GM12878 (cell line): ENCODE results near the gene DAPK2. TPM values are rescaled to one million over a fixed set of nuclear protein-coding genes. Genes with fewer than 3 reads are reported as not detected.

Source experiments
- ATAC-seq: fragments of 200-7000 bp; cut with Tn5 transposase; 3 replicates; pipeline ENCODE4 v1.9.1; 2020; ENCODE audit warnings: mild to moderate bottlenecking, moderate library complexity
- BruUV-seq: library from RNA; stranded (reverse); fragments of 400-500 nt; replicated peaks from 2 replicates; lab custom pipeline; 2021; lab: Mats Ljungman, UMichigan
- CTCF ChIA-PET: fragments of 300-600 bp; sonication (Branson Sonifier 250); formaldehyde crosslinking; extraction: SDS; loops from one replicate; lab custom pipeline; 2021; ENCODE audit warnings: inconsistent platforms; lab: Yijun Ruan, JAX
- POLR2A ChIA-PET: fragments of 350-600 bp; formaldehyde crosslinking; extraction: SDS; loops from one replicate; lab custom pipeline; 2021; ENCODE audit warnings: inconsistent platforms; lab: Charles Lee
- RAD21 ChIA-PET: fragments of 300-600 bp; sonication (Branson Sonifier 250); formaldehyde crosslinking; loops from one replicate; lab custom pipeline; 2023; ENCODE audit warnings: antibody characterized with exemption; ENCODE audit not compliant: unreplicated experiment; lab: Charles Lee
- SMC1A ChIA-PET: fragments of 300-600 bp; sonication (Branson Sonifier 250); formaldehyde crosslinking; loops from one replicate; lab custom pipeline; 2023; ENCODE audit not compliant: unreplicated experiment, uncharacterized antibody; lab: Charles Lee
- DNase-seq: peaks from one replicate; pipeline ENCODE4 v3.0.0-alpha.2; 2011; ENCODE audit warnings: low read depth, low spot score
- FAIRE-seq: peaks from 3 replicates; lab custom pipeline; 2011; peaks lifted over from hg19 to GRCh38; lab: Jason Lieb, UNC
- H2AFZ ChIP-seq: 2 replicates; pipeline ENCODE4 v1.6.0; 2011; ENCODE audit warnings: low read depth, low read length, control low read depth; ENCODE audit not compliant: control insufficient read depth
- H3K27ac ChIP-seq: 2 replicates; pipeline ENCODE4 v1.5.1; 2011; ENCODE audit warnings: control low read depth; ENCODE audit not compliant: control insufficient read depth, insufficient read depth
- H3K27me3 ChIP-seq, 2 experiments: replicated peaks in 1 of 2; 2 replicates each; pipeline versions ENCODE4 v1.6.0 to v1.6.1; 2011; ENCODE audit warnings: low read length in 1 of 2; ENCODE audit not compliant: control insufficient read depth in 2 of 2, insufficient read depth in 2 of 2
- H3K36me3 ChIP-seq, 2 experiments: 2 replicates each; pipeline ENCODE4 v1.5.1; 2011; ENCODE audit warnings: low read length in 1 of 2; ENCODE audit not compliant: control insufficient read depth in 2 of 2, insufficient read depth in 2 of 2
- H3K4me1 ChIP-seq: 2 replicates; pipeline ENCODE4 v1.6.1; 2011; ENCODE audit warnings: mild to moderate bottlenecking, low read length, moderate library complexity, mixed read lengths; ENCODE audit not compliant: control insufficient read depth, insufficient read depth
- H3K4me2 ChIP-seq: 2 replicates; pipeline ENCODE4 v1.6.0; 2011; ENCODE audit warnings: control low read depth; ENCODE audit not compliant: control insufficient read depth, insufficient read depth
- H3K4me3 ChIP-seq: fragments of 200-600 bp; sonication (generic); 2 replicates; pipeline ENCODE4 v1.5.1; 2016
- H3K79me2 ChIP-seq: 2 replicates; pipeline ENCODE4 v1.6.0; 2011; ENCODE audit warnings: low read length; ENCODE audit not compliant: control insufficient read depth, insufficient read depth
- H3K9ac ChIP-seq: 2 replicates; pipeline ENCODE4 v1.8.0; 2011; ENCODE audit warnings: low read length, control low read depth, mixed read lengths; ENCODE audit not compliant: control insufficient read depth, insufficient read depth
- H3K9me3 ChIP-seq: replicated peaks from 3 replicates; pipeline ENCODE4 v1.5.1; 2011; ENCODE audit warnings: mild to moderate bottlenecking, low read length; ENCODE audit not compliant: control insufficient read depth, insufficient read depth
- H4K20me1 ChIP-seq: 2 replicates; pipeline ENCODE4 v1.6.0; 2011; ENCODE audit not compliant: control insufficient read depth, insufficient read depth
- FOXM1 ChIP-seq: IDR thresholded peaks from 2 replicates; pipeline ENCODE4 v1.6.1; 2012; ENCODE audit warnings: low read depth, mild to moderate bottlenecking, inconsistent platforms, low read length, moderate library complexity
- SMC3 ChIP-seq: IDR thresholded peaks from 2 replicates; pipeline ENCODE4 v1.6.1; 2011; ENCODE audit warnings: low read length, improper control_type of control experiment, borderline replicate concordance
- ZBED1 ChIP-seq: IDR thresholded peaks from 2 replicates; pipeline ENCODE4 v1.6.1; 2016; ENCODE audit warnings: borderline replicate concordance
- ZBTB4 ChIP-seq: fragments of 450-650 bp; formaldehyde crosslinking; IDR thresholded peaks from 2 replicates; pipeline ENCODE4 v1.4.0; 2022; ENCODE audit warnings: mild to moderate bottlenecking, moderate library complexity
- WGBS: methylation state at CpG from one replicate; pipeline ENCODE4 v1.1.6; 2016; ENCODE audit warnings: low lambda C conversion rate; ENCODE audit not compliant: insufficient replicate concordance, insufficient coverage; ENCODE audit errors: missing lambda C conversion rate; 5-methylcytosine and 5-hydroxymethylcytosine counted together
- in situ Hi-C: fragments of 300-500 bp; cut with MboI; formaldehyde crosslinking; loops from 9 replicates; pipeline ENCODE4 v1.14.3; 2018; ENCODE audit warnings: mixed read lengths
- intact Hi-C: fragments of 100-400 bp; cut with micrococcal nuclease; formaldehyde crosslinking; loops from one replicate; pipeline ENCODE4 v1.14.2; 2022; ENCODE audit not compliant: unreplicated experiment
- polyA plus RNA-seq, 11 experiments: library from polyadenylated mRNA; depleted of rRNA in 4 of 11; unstranded in 6 of 11; stranded (reverse) in 5 of 11; fragments of >200 nt; fragmentation: Nextera tagmentation in 4 of 11; fragmentation: Illumina TruSeq in 1 of 11; extraction: Ambion mirVana in 4 of 11; extraction: Trizol in 1 of 11; gene quantifications; 1 replicate in 1 of 11; 2 replicates in 10 of 11; pipeline versions ENCODE4 v1.2.1 to v1.2.3, GENCODE V29; 2011 to 2016; ENCODE audit warnings: inconsistent platforms in 2 of 11, missing spikeins in 2 of 11, low read depth in 1 of 11
- total RNA-seq, 4 experiments: library from RNA; depleted of rRNA in 3 of 4; stranded (reverse); fragments of >200 nt in 3 of 4; fragmentation: Illumina TruSeq in 1 of 4; extraction: Trizol in 1 of 4; gene quantifications; 2 replicates each; pipeline versions ENCODE4 v1.2.1 to v1.2.3, GENCODE V29; 2013 to 2021
- TF ChIP-seq, protein P1 (sequence below): fragments of 450-650 bp; IDR thresholded peaks from 2 replicates; pipeline ENCODE4 v1.6.1; 2017; ENCODE audit warnings: mild to moderate bottlenecking, moderate library complexity
- TF ChIP-seq, protein P2 (sequence below): fragments of 450-650 bp; IDR thresholded peaks from 2 replicates; pipeline ENCODE4 v1.6.1; 2018; ENCODE audit warnings: mild to moderate bottlenecking, low read depth, moderate library complexity; ENCODE audit not compliant: partially characterized antibody
- TF ChIP-seq, protein P3 (sequence below), 3 experiments: IDR thresholded peaks in 2 of 3; conservative IDR thresholded peaks in 1 of 3; 2 replicates each; pipeline ENCODE4 v1.5.1; 2011; ENCODE audit warnings: low read depth in 3 of 3, low read length in 3 of 3, mild to moderate bottlenecking in 3 of 3, control low read depth in 2 of 3, moderate library complexity in 2 of 3, inconsistent platforms in 1 of 3, mixed read lengths in 1 of 3; ENCODE audit not compliant: control insufficient read depth in 2 of 3, insufficient read depth in 1 of 3; ENCODE audit errors: extremely low read depth in 1 of 3
- TF ChIP-seq, protein P4 (sequence below): IDR thresholded peaks from 2 replicates; pipeline ENCODE4 v1.6.1; 2011; ENCODE audit warnings: low read depth, low read length, improper control_type of control experiment, borderline replicate concordance

The DAPK2 gene
- total and polyA plus RNA-seq, 10 of the 15 experiments (the other 5 are each of a cell fraction or from before 2014, with no cell fraction given): 0.69 to 8.4 (median 4.1) TPM

GRCh38 chr15:63998489-63998888 is 47.8 kb downstream of the DAPK2 start:
- H3K9ac ChIP-seq: no peak overlapping the region
- peaks cover 30% of the 10 kb centered on the region for H3K4me1 ChIP-seq
- in situ Hi-C loops (no loop called here), intact Hi-C loops (no loop called here)
- H4K20me1 ChIP-seq: no peaks in the 10 kb centered on the region
- RAD21 ChIA-PET: interaction anchor here (1.0 to 2.7 kb wide), 4 partner anchors 10 to 69 kb away, joined by 3 to 7 read pairs (median 6); no protein-coding TSS in a partner anchor
- POLR2A ChIA-PET: interaction anchor here (1.3 kb wide), 1 partner anchor 11 kb away, joined by 5 read pairs; no protein-coding TSS in a partner anchor
- CTCF ChIA-PET: interaction anchor here (1.1 to 2.0 kb wide), 4 partner anchors 11 to 69 kb away, joined by 3 to 5 read pairs (median 5); no protein-coding TSS in a partner anchor
- DNase-seq (no peak), FAIRE-seq (no peak), ATAC-seq (peak; percentile 88)
- H3K27me3 ChIP-seq: no peaks in the 10 kb centered on the region
- SMC1A ChIA-PET: interaction anchor here (0.8 to 3.6 kb wide), 5 partner anchors 11 to 247 kb away, joined by 3 to 17 read pairs (median 4); no protein-coding TSS in a partner anchor
- no TSS peak for BruUV-seq
- no peaks in the 10 kb centered on the region for H3K9me3 ChIP-seq
- WGBS: 28% methylated on average over 8 of the region's 8 CpGs
- H3K27ac ChIP-seq: peak overlapping the region; percentile 40; the same call in 1 of the 2 replicates
- H3K4me2 ChIP-seq: peak overlapping the region; percentile 34; the same call in 1 of the 2 replicates
- H3K36me3 ChIP-seq: 0 out of 4 replicates have a peak, but pooled peaks cover 0 to 2% of the 10 kb centered on the region in 2 experiments
- peak overlapping the region; percentile 36; the same call in 1 of the 2 replicates for H2AFZ ChIP-seq
- no peak overlapping the region for H3K4me3 ChIP-seq
- no peaks in the 10 kb centered on the region; the same call in 1 of the 2 replicates for H3K79me2 ChIP-seq
- no peak for TF ChIP-seq FOXM1
- TF ChIP-seq, protein P1, sequence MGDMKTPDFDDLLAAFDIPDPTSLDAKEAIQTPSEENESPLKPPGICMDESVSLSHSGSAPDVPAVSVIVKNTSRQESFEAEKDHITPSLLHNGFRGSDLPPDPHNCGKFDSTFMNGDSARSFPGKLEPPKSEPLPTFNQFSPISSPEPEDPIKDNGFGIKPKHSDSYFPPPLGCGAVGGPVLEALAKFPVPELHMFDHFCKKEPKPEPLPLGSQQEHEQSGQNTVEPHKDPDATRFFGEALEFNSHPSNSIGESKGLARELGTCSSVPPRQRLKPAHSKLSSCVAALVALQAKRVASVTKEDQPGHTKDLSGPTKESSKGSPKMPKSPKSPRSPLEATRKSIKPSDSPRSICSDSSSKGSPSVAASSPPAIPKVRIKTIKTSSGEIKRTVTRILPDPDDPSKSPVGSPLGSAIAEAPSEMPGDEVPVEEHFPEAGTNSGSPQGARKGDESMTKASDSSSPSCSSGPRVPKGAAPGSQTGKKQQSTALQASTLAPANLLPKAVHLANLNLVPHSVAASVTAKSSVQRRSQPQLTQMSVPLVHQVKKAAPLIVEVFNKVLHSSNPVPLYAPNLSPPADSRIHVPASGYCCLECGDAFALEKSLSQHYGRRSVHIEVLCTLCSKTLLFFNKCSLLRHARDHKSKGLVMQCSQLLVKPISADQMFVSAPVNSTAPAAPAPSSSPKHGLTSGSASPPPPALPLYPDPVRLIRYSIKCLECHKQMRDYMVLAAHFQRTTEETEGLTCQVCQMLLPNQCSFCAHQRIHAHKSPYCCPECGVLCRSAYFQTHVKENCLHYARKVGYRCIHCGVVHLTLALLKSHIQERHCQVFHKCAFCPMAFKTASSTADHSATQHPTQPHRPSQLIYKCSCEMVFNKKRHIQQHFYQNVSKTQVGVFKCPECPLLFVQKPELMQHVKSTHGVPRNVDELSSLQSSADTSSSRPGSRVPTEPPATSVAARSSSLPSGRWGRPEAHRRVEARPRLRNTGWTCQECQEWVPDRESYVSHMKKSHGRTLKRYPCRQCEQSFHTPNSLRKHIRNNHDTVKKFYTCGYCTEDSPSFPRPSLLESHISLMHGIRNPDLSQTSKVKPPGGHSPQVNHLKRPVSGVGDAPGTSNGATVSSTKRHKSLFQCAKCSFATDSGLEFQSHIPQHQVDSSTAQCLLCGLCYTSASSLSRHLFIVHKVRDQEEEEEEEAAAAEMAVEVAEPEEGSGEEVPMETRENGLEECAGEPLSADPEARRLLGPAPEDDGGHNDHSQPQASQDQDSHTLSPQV: no peak
- no peak for TF ChIP-seq ZBED1
- TF ChIP-seq, protein P2, sequence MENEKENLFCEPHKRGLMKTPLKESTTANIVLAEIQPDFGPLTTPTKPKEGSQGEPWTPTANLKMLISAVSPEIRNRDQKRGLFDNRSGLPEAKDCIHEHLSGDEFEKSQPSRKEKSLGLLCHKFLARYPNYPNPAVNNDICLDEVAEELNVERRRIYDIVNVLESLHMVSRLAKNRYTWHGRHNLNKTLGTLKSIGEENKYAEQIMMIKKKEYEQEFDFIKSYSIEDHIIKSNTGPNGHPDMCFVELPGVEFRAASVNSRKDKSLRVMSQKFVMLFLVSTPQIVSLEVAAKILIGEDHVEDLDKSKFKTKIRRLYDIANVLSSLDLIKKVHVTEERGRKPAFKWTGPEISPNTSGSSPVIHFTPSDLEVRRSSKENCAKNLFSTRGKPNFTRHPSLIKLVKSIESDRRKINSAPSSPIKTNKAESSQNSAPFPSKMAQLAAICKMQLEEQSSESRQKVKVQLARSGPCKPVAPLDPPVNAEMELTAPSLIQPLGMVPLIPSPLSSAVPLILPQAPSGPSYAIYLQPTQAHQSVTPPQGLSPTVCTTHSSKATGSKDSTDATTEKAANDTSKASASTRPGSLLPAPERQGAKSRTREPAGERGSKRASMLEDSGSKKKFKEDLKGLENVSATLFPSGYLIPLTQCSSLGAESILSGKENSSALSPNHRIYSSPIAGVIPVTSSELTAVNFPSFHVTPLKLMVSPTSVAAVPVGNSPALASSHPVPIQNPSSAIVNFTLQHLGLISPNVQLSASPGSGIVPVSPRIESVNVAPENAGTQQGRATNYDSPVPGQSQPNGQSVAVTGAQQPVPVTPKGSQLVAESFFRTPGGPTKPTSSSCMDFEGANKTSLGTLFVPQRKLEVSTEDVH: no peak
- TF ChIP-seq, protein P3, sequence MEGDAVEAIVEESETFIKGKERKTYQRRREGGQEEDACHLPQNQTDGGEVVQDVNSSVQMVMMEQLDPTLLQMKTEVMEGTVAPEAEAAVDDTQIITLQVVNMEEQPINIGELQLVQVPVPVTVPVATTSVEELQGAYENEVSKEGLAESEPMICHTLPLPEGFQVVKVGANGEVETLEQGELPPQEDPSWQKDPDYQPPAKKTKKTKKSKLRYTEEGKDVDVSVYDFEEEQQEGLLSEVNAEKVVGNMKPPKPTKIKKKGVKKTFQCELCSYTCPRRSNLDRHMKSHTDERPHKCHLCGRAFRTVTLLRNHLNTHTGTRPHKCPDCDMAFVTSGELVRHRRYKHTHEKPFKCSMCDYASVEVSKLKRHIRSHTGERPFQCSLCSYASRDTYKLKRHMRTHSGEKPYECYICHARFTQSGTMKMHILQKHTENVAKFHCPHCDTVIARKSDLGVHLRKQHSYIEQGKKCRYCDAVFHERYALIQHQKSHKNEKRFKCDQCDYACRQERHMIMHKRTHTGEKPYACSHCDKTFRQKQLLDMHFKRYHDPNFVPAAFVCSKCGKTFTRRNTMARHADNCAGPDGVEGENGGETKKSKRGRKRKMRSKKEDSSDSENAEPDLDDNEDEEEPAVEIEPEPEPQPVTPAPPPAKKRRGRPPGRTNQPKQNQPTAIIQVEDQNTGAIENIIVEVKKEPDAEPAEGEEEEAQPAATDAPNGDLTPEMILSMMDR (IDR thresholded peaks at IDR 0.05 in 2 of 3, conservative IDR thresholded peaks at IDR 0.05 in 1 of 3; ENCODE audit: control insufficient read depth in 2 of 3, extremely low read depth in 1 of 3, insufficient read depth in 1 of 3, low read depth in 3 of 3, low read length in 3 of 3): no peak
- TF ChIP-seq ZBTB4 (CRISPR knock-in tag): no peak
- no peak for TF ChIP-seq SMC3
- TF ChIP-seq, protein P4, sequence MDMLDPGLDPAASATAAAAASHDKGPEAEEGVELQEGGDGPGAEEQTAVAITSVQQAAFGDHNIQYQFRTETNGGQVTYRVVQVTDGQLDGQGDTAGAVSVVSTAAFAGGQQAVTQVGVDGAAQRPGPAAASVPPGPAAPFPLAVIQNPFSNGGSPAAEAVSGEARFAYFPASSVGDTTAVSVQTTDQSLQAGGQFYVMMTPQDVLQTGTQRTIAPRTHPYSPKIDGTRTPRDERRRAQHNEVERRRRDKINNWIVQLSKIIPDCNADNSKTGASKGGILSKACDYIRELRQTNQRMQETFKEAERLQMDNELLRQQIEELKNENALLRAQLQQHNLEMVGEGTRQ: no peak
